Immature natural killer cell (primary cell): ENCODE data around the gene KCNT1. TPM values are rescaled to one million over a fixed set of nuclear protein-coding genes. Genes with fewer than 3 reads are reported as not detected.

ENCODE experiments used
- DNase-seq, 3 donors: peaks; one replicate each; pipeline ENCODE4 v3.0.0; 2022; ENCODE audit warnings: mixed read lengths in 1 of 3
- H3K27ac Mint-ChIP-seq, 6 donors: one replicate each; pipeline ENCODE4 v1.8.0; 2020; ENCODE audit warnings: mixed read lengths in 6 of 6, mild to moderate bottlenecking in 5 of 6, inconsistent platforms in 4 of 6, moderate library complexity in 3 of 6
- H3K27me3 Mint-ChIP-seq, 3 donors: one replicate each; pipeline ENCODE4 v1.8.0; 2020 to 2021; ENCODE audit warnings: low read depth in 3 of 3, mild to moderate bottlenecking in 3 of 3, mixed read lengths in 3 of 3, moderate library complexity in 3 of 3, inconsistent platforms in 1 of 3
- H3K36me3 Mint-ChIP-seq, 3 donors: one replicate each; pipeline ENCODE4 v1.8.0; 2020; ENCODE audit warnings: mixed read lengths in 3 of 3, inconsistent platforms in 2 of 3, mild to moderate bottlenecking in 2 of 3
- H3K4me1 Mint-ChIP-seq, 2 donors: one replicate each; pipeline ENCODE4 v1.8.0; 2020; ENCODE audit warnings: inconsistent platforms in 2 of 2, mild to moderate bottlenecking in 2 of 2, mixed read lengths in 2 of 2, moderate library complexity in 1 of 2
- H3K4me3 Mint-ChIP-seq, 5 donors: one replicate each; pipeline ENCODE4 v1.8.0; 2020; ENCODE audit warnings: mild to moderate bottlenecking in 5 of 5, mixed read lengths in 5 of 5, inconsistent platforms in 3 of 5, moderate library complexity in 3 of 5
- H3K9me3 Mint-ChIP-seq, 6 donors: one replicate each; pipeline ENCODE4 v1.8.0; 2020; ENCODE audit warnings: mild to moderate bottlenecking in 6 of 6, mixed read lengths in 6 of 6, inconsistent platforms in 4 of 6, moderate library complexity in 3 of 6
- polyA plus RNA-seq, 3 donors: library from polyadenylated mRNA; unstranded; fragments of 300-500 nt; fragmentation: Illumina TruSeq; gene quantifications; one replicate each; pipeline ENCODE4 v1.2.3, GENCODE V29; 2021

KCNT1 gene
- polyA plus RNA-seq, 3 donors from 2014 or later = not detected

GRCh38 chr9:135803441-135803840 lies 101.5 kb downstream of the KCNT1 start:
- no peaks in the 10 kb centered on the region for H3K9me3 Mint-ChIP-seq
- no peak overlapping the region for H3K4me3 Mint-ChIP-seq
- no peak overlapping the region for H3K27ac Mint-ChIP-seq
- H3K4me1 Mint-ChIP-seq = peaks cover 35 to 37% of the 10 kb centered on the region in 2 donors
- DNase-seq = no peak
- H3K27me3 Mint-ChIP-seq = peaks cover 2 to 8% (median 8%) of the 10 kb centered on the region in 3 donors
- H3K36me3 Mint-ChIP-seq = peaks cover 0 to under 1% (median 0%) of the 10 kb centered on the region in 3 donors

DNA sequence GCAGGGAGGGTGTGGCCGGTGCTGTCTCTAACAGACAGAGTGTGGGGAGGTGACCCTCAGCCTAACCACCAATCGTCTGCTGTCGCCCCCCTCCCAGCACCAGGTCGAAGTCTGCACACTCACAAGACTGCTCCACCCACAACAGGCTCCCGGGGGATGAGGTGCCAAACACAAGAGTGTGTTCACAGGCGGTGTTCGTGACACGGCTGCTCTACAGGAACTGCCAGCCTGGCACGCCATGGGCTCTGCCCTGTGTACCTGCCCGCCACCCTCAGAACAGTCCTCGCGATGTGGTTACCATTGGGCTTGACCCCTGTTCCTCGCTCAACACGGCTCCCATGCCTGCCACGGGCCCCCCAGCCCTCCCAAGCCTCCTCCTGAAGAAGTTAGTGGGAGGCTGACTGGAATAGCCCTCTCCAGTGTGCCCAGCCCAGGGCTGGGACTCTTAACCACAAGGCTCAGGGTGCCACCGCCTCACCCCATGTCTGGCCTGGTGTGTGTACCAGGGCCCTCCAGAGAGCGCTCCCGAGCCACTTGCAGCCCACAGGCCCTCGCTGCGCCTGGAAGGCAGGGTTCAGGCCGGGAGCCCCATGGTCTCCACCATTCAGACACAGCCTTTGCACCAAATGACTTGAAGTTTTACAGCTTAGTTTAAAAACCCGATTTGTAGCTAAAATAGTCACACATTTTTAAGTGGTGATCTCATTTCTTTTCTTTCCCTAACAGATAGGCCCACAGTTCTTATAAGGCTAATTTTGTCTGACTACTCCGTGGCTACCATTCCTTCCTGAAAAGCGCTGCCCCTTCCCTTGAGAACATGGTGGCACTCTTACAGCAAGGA lies 102.8 kb downstream of the KCNT1 start:
- H3K4me3 Mint-ChIP-seq = peak overlapping the region in 2 of 5 donors; percentile 55 to 68
- H3K4me1 Mint-ChIP-seq = peaks cover 36 to 40% of the 10 kb centered on the region in 2 donors
- H3K9me3 Mint-ChIP-seq = no peaks in the 10 kb centered on the region
- peaks cover under 1 to 8% (median 5%) of the 10 kb centered on the region in 3 donors for H3K36me3 Mint-ChIP-seq
- H3K27ac Mint-ChIP-seq = peak overlapping the region in 2 of 6 donors; percentile 8 to 30
- DNase-seq = no peak
- H3K27me3 Mint-ChIP-seq = peaks cover 2 to 8% (median 8%) of the 10 kb centered on the region in 3 donors

GRCh38 chr9:135805422-135806022 lies 103.5 kb downstream of the KCNT1 start:
- H3K4me3 Mint-ChIP-seq = peak overlapping the region; percentile 1 to 68 (median 28)
- H3K27ac Mint-ChIP-seq = peak overlapping the region in 2 of 6 donors; percentile 8 to 30

DNA sequence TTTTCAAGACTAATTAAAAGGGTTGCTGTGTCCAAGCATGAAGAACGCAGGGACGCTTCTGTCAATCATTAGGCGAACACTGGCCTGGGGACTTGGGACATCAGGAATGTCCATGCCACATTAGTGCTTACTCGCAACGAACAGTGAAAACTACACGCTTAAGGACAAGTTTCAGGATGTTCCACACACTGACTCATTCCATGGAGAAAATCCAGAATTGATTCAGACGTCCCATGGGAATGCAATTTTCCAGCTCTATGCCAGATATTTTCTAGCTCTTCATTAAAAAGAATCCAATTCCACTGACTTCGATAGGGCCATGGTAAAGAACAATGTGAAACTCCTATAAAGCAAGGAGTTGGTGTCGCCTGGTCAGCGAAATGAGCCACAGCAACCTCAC lies 107.2 kb downstream of the KCNT1 start:
- Mint-ChIP-seq H3K9me3 (no peaks in the 10 kb centered on the region), H3K27me3 (peaks cover 2 to 9% (median 6%) of the 10 kb centered on the region in 3 donors), H3K4me3 (no peak overlapping the region), H3K27ac (no peak overlapping the region), H3K36me3 (peaks cover 20 to 45% (median 24%) of the 10 kb centered on the region in 3 donors), H3K4me1 (peaks cover 36 to 40% of the 10 kb centered on the region in 2 donors)
- DNase-seq = no peak

More at GRCh38 chr9:135805422-135806022, 103.5 kb downstream of the KCNT1 start:
- Mint-ChIP-seq H3K9me3 (no peaks in the 10 kb centered on the region), H3K4me1 (peaks cover 36 to 40% of the 10 kb centered on the region in 2 donors), H3K27me3 (peaks cover 2 to 8% (median 8%) of the 10 kb centered on the region in 3 donors), H3K36me3 (peaks cover 5 to 15% (median 10%) of the 10 kb centered on the region in 3 donors)
- DNase-seq = peak in 2 of 3 donors; percentile 9 to 10

- no peak overlapping the region for H3K27ac Mint-ChIP-seq
- no peaks in the 10 kb centered on the region for H3K9me3 Mint-ChIP-seq
- H3K27me3 Mint-ChIP-seq = peaks cover 4 to 8% (median 4%) of the 10 kb centered on the region in 3 donors
- no peak for DNase-seq
- H3K36me3 Mint-ChIP-seq = peaks cover 28 to 61% (median 33%) of the 10 kb centered on the region in 3 donors
- no peak overlapping the region for H3K4me3 Mint-ChIP-seq
- peaks cover 20 to 28% of the 10 kb centered on the region in 2 donors for H3K4me1 Mint-ChIP-seq
These were observed 109.0 kb downstream of the KCNT1 start for GRCh38 chr9:135810806-135811575.

- peaks cover 31 to 68% (median 33%) of the 10 kb centered on the region in 3 donors for H3K36me3 Mint-ChIP-seq
- peaks cover 16 to 20% of the 10 kb centered on the region in 2 donors for H3K4me1 Mint-ChIP-seq
- no peak overlapping the region for H3K4me3 Mint-ChIP-seq
- H3K27me3 Mint-ChIP-seq = peaks cover 4 to 7% (median 4%) of the 10 kb centered on the region in 3 donors
- H3K9me3 Mint-ChIP-seq = no peaks in the 10 kb centered on the region
- no peak for DNase-seq
- H3K27ac Mint-ChIP-seq = no peak overlapping the region
These were observed 109.8 kb downstream of the KCNT1 start for GRCh38 chr9:135811801-135812200.

DNA sequence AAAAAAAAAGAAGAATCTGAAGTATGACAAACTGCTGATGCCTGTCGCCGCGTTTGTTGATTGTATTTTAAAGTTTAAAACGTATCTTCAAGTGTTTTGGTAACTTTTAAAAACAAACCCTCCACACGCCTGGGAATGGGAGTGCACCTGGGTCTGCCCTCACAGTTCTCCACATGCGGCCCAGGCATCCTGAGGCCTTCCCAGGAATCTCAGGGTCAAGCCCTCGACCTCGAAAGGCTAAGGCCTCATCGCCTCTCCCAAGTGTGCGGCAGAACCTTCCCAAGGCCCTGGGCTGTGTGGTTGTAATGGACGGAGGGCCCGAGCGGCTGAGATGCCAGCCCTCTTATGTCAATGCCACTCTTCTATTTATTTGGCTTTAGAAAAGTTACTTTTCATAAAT lies 111.0 kb downstream of the KCNT1 start:
- Mint-ChIP-seq H3K27me3 (peaks cover 0 to 4% (median 2%) of the 10 kb centered on the region in 3 donors), H3K4me3 (no peak overlapping the region), H3K4me1 (peaks cover 5 to 8% of the 10 kb centered on the region in 2 donors), H3K9me3 (no peaks in the 10 kb centered on the region), H3K36me3 (peaks cover 31 to 68% (median 33%) of the 10 kb centered on the region in 3 donors), H3K27ac (no peak overlapping the region)
- DNase-seq = no peak

GRCh38 chr9:135813671-135814290 lies 111.8 kb downstream of the KCNT1 start:
- Mint-ChIP-seq H3K4me1 (no peaks in the 10 kb centered on the region), H3K27ac (no peak overlapping the region), H3K27me3 (peaks cover 0 to 4% (median 2%) of the 10 kb centered on the region in 3 donors)

GRCh38 chr9:135814421-135815095 lies 112.6 kb downstream of the KCNT1 start:
- Mint-ChIP-seq H3K4me3 (no peak overlapping the region), H3K36me3 (peaks cover 29 to 69% (median 35%) of the 10 kb centered on the region in 3 donors), H3K4me1 (no peaks in the 10 kb centered on the region), H3K9me3 (no peaks in the 10 kb centered on the region), H3K27ac (no peak overlapping the region), H3K27me3 (peaks cover 0 to 4% (median 2%) of the 10 kb centered on the region in 3 donors)
- no peak for DNase-seq

More at GRCh38 chr9:135813671-135814290, 111.8 kb downstream of the KCNT1 start:
- Mint-ChIP-seq H3K4me3 (no peak overlapping the region), H3K9me3 (no peaks in the 10 kb centered on the region), H3K36me3 (peaks cover 30 to 70% (median 31%) of the 10 kb centered on the region in 3 donors)
- DNase-seq = no peak

GRCh38 chr9:135815413-135815812 lies 113.4 kb downstream of the KCNT1 start:
- Mint-ChIP-seq H3K4me1 (no peaks in the 10 kb centered on the region), H3K27ac (no peak overlapping the region), H3K27me3 (peaks cover 0 to 4% (median 2%) of the 10 kb centered on the region in 3 donors), H3K4me3 (no peak overlapping the region), H3K36me3 (peaks cover 25 to 66% (median 35%) of the 10 kb centered on the region in 3 donors), H3K9me3 (no peaks in the 10 kb centered on the region)
- DNase-seq = no peak

DNA sequence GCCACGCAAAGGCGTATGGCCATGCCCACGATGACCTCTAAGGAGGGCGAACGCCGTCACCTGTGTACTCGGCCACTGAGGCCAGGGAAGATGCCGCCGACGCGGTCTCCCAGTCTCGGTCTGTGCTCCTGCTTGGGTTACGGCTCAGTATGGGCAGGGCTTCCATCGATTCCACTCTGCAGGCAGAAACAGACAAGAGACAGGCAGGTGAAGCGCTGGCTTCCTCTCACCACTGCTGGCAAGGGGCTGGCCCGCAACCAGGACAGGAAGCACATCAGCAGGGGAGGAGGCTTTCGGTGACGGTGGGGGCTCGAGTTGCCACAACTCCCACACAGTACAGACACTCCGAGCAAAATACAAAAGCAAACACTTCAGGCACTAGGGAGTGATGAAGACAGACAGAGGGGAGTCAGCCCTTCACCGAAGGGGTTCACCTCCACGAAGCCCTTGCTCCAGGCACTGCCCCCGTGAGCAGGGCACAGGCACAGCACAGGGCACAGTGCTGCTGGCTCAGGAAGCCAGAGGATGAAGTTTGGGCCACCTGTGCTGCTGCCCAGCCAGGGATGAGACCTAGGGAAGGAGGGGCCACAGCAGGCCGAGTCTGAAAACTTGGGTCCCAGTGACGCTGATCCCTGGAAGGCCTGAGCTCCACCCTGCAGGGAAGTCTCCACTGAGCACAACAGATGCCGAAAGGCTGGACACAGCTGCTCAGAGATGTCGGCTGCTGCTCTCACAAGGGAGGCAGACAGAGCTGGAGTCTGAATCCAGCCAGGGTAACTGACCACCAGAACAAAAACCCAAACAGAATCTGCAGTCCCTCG lies 114.1 kb downstream of the KCNT1 start:
- Mint-ChIP-seq H3K4me1 (no peaks in the 10 kb centered on the region), H3K27me3 (peaks cover 0 to 4% (median 2%) of the 10 kb centered on the region in 3 donors), H3K9me3 (no peaks in the 10 kb centered on the region), H3K4me3 (no peak overlapping the region), H3K27ac (no peak overlapping the region), H3K36me3 (peaks cover 20 to 65% (median 31%) of the 10 kb centered on the region in 3 donors)
- DNase-seq = no peak

DNA sequence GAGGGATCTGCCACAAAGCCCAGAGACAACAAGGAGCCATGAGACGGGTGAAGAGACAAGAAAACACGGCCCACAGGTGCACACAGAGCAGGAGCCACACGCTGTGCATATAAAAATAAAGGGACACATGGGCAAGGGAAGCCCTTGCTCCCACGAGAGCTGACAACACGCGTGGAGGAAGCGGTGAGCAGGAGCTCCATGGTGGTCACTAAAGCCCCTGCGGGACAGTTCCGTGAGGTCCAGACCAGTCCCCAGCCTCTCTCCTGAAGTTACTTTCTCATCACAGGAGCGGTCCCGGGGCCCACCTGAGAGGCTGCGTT lies 114.6 kb downstream of the KCNT1 start:
- Mint-ChIP-seq H3K9me3 (no peaks in the 10 kb centered on the region), H3K27me3 (peaks cover 0 to 4% (median 2%) of the 10 kb centered on the region in 3 donors), H3K4me3 (no peak overlapping the region), H3K4me1 (no peaks in the 10 kb centered on the region), H3K36me3 (peaks cover 20 to 59% (median 25%) of the 10 kb centered on the region in 3 donors), H3K27ac (no peak overlapping the region)
- DNase-seq = no peak
